22Rv1 (cell line): ENCODE measurements around the gene NPHS2.

Experiments
- ZFX ChIP-seq: fragments of 450-650 bp; IDR thresholded peaks from 2 replicates; pipeline ENCODE4 v1.6.1; 2017; ENCODE audit warnings: antibody characterized with exemption, borderline replicate concordance
- TF ChIP-seq, protein P1 (sequence below): fragments of 450-650 bp; IDR thresholded peaks from 2 replicates; pipeline ENCODE4 v1.5.1; 2017; ENCODE audit warnings: mild to moderate bottlenecking

DNA sequence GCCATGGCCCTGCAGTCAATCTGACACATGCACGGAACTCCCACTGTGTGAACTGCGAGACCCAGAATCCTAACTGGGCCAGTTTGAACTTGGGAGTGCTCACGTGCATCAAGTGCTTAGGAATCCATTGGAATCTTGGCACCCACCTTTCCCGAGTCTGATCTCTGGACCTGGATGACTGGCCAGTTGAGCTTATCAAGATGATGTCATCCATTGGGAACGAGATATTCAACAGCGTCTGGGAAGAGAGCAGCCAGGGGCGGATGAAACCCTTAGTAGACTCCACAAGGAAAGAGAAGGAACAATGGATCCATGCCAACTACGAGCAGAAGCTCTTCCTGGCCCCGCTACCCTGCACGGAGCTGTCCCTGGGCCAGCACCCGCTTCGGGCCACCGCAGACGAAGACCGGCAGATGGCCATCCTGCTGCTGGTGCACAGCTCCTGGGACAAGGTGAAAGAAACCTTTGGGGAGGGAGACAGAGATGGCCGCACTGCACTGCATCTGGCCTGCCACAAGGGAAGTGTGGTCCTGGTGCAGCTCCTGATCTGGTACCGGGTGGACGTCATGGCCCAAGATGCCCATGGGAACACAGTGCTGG lies 12.8 kb upstream of the NPHS2 start:
- TF ChIP-seq, protein P1, sequence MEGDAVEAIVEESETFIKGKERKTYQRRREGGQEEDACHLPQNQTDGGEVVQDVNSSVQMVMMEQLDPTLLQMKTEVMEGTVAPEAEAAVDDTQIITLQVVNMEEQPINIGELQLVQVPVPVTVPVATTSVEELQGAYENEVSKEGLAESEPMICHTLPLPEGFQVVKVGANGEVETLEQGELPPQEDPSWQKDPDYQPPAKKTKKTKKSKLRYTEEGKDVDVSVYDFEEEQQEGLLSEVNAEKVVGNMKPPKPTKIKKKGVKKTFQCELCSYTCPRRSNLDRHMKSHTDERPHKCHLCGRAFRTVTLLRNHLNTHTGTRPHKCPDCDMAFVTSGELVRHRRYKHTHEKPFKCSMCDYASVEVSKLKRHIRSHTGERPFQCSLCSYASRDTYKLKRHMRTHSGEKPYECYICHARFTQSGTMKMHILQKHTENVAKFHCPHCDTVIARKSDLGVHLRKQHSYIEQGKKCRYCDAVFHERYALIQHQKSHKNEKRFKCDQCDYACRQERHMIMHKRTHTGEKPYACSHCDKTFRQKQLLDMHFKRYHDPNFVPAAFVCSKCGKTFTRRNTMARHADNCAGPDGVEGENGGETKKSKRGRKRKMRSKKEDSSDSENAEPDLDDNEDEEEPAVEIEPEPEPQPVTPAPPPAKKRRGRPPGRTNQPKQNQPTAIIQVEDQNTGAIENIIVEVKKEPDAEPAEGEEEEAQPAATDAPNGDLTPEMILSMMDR: no peak
- TF ChIP-seq ZFX: no peak
